ENCODE results near the gene NT5DC2.

Gene NT5DC2

GRCh38 chr3:52532838-52533622 is 627 bp downstream of the NT5DC2 start:
- DNase-seq (ENCODE audit: low read depth): peak; percentile 31
- TF ChIP-seq, protein P1, sequence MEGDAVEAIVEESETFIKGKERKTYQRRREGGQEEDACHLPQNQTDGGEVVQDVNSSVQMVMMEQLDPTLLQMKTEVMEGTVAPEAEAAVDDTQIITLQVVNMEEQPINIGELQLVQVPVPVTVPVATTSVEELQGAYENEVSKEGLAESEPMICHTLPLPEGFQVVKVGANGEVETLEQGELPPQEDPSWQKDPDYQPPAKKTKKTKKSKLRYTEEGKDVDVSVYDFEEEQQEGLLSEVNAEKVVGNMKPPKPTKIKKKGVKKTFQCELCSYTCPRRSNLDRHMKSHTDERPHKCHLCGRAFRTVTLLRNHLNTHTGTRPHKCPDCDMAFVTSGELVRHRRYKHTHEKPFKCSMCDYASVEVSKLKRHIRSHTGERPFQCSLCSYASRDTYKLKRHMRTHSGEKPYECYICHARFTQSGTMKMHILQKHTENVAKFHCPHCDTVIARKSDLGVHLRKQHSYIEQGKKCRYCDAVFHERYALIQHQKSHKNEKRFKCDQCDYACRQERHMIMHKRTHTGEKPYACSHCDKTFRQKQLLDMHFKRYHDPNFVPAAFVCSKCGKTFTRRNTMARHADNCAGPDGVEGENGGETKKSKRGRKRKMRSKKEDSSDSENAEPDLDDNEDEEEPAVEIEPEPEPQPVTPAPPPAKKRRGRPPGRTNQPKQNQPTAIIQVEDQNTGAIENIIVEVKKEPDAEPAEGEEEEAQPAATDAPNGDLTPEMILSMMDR (conservative IDR thresholded peaks at IDR 0.05; ENCODE audit: low read depth, low read length): no peak
- H3K4me3 ChIP-seq (ENCODE audit: low read depth, low read length): peak overlapping the region; percentile 73

- TF ChIP-seq, protein P1 (conservative IDR thresholded peaks at IDR 0.05; ENCODE audit: low read depth, low read length): no peak
- H3K4me3 ChIP-seq (ENCODE audit: low read depth, low read length): peak overlapping the region; percentile 73
- DNase-seq (ENCODE audit: low read depth): peak; percentile 63
Measured at GRCh38 chr3:52532517-52532837, 1.2 kb downstream of the NT5DC2 start.

DNA sequence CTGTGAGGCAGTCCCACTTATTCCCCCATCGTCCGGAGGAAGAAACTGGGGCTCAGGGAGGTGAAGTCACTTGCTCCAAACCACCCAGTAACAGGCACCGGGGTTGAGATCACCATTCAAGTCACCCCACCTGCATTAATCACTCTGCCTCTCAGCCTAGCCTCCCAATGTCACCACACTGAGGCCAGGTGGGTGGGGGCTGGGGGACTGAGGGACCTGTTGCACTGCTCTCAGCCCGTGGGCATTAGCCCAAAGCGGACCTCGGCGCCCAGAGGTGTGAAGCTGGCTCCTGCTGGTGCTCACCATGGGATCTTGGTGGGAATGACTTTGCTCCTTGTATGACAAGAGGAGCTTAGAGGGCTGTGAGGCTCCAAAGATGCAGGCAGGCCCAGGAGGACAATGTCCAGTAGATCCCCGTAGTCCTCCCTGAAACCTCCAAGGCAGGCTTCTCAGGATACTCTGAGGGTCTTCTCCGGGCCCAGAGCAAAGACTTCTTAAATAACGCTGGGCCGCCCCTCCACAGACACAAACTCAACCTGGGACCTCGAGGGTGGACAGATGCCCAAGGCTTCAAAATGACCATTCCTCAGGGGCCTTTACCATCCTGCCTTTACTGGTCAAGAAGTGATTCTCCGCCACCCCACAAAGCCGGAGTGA is 1.7 kb downstream of the NT5DC2 start:
- H3K4me3 ChIP-seq (ENCODE audit: low read depth, low read length): peak overlapping the region; percentile 73
- no peak for DNase-seq (ENCODE audit: low read depth)
- TF ChIP-seq, protein P1 (conservative IDR thresholded peaks at IDR 0.05; ENCODE audit: low read depth, low read length): no peak

DNA sequence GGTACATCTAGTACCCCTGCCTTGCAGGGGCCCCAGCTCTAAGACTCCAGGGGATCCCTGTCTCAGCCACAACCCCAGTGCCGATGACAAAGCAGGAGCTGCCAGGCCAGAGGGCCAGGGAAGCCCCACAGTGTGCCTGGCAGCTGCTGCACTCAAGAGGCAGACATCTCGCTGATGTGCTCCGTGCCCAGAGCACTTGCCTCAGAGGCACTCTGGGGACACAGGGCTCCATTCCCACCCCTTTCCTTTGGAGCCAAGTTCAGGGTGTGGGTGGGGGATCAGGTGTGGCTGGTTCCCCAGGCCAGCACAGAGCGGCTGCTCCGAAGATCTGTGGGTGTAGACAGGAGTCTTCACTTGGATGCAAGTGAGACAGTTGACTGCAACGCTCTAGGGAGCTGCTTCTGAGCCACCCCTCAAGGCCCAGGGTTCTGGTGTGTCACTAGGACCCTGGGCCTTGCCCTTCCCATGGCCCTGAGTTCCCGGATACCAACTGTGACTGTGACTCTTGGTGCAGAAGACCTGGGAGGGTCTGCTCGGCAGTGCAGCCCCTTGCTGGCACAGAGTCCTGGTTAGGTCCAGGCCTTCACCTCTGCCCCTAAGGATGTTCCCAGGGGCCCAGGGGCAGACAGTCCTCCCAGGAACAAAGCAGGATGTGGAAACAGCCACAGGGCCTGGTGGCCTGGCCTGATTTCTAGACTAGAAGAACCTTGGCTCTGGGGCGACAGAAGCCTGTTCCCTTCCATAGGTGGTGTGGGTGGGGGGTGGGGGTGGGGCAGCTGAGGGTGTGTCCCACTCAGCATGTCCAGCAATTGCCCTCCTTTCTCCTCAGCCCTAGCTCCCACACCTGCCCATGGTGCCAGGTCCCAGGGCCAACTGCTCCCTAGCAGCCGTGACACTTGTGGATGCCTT is 2.5 kb downstream of the NT5DC2 start:
- no peak for DNase-seq (ENCODE audit: low read depth)
- H3K4me3 ChIP-seq (ENCODE audit: low read depth, low read length): no peak overlapping the region
- TF ChIP-seq, protein P1 (conservative IDR thresholded peaks at IDR 0.05; ENCODE audit: low read depth, low read length): no peak

DNA sequence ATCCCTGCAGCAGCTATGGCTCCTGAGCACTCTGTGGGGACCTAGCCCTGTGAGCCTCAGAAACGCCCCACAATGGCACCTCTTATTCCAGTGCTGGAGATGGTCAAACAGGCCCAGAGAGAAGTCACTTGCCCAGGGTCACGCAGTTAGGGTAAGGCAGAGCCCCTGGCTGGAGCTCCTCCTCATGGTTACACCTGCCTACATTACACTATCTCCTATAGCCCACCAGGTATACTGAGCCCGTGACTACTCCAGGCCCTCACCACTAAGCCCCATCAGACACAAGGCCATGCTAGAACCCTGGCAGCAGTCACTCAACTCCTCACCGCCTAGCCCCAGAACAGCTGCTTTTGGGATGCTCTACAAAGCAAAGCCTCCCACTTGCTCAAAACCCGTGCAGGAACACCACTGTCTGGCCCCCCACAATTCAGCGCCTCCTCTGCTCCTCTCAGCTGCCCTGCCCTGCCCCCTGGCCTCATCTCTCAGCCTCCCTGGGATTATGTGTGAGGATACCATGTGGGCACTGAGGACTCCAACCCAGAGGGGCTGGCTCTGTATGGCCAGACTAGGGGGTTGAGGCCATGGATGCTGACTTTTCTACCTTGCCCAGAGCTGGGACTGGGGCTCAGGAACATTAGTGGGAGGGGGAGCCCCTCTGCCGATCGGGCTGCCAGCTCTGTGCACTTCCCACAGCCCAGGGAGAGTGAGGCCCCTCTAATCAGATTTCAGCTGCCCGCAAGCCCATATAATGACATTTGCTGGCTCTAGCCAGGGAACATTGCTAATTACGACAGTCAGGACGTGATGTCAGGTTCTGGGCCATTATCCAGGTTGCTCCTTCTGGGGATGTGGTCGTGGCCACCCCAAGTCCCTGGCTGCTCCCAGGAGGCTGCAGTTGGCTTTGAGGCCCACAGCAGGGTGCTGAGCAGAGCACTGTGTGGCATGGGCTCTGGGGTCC is 4.0 kb downstream of the NT5DC2 start:
- H3K4me3 ChIP-seq (ENCODE audit: low read depth, low read length): no peak overlapping the region
- TF ChIP-seq, protein P1 (conservative IDR thresholded peaks at IDR 0.05; ENCODE audit: low read depth, low read length): no peak
- peak; percentile 46 for DNase-seq (ENCODE audit: low read depth)
